Psoas muscle (tissue), 8 donors: ENCODE data around the gene SAMD4B. TPM values are rescaled to one million over a fixed set of nuclear protein-coding genes. Genes with fewer than 3 reads are reported as not detected.
A peak's percentile ranks its signal among the peaks of the same experiment; 100 is the strongest.
"Not testable (repeated sequence)": the region's sequence is repeated elsewhere in the genome, so short reads cannot be mapped to it uniquely, and the experiment has no call there.

ENCODE experiments used
- ATAC-seq, 4 donors: fragments of 200-7000 bp; cut with Tn5 transposase; one replicate each; pipeline ENCODE4 v1.9.1; 2020; ENCODE audit warnings: moderate library complexity in 3 of 4, mild to moderate bottlenecking in 2 of 4
- DNase-seq, 2 donors: peaks; one replicate each; pipeline ENCODE4 v3.0.0-alpha.2; 2020
- H3K27ac ChIP-seq: fragments of 200-600 bp; one replicate; pipeline ENCODE4 v1.8.0; 2022
- H3K27me3 ChIP-seq, 3 donors: fragments of 200-600 bp in 1 of 3; one replicate each; pipeline versions ENCODE4 v1.6.1 to v1.8.0; 2013 to 2022; ENCODE audit warnings: low read length in 2 of 3, mild to moderate bottlenecking in 2 of 3, moderate library complexity in 1 of 3; ENCODE audit not compliant: insufficient read depth in 3 of 3
- H3K36me3 ChIP-seq, 2 donors: fragments of 200-600 bp in 1 of 2; one replicate each; pipeline versions ENCODE4 v1.6.1 to v1.8.0; 2013 to 2022; ENCODE audit warnings: low read depth in 1 of 2, mild to moderate bottlenecking in 1 of 2, moderate library complexity in 1 of 2; ENCODE audit not compliant: insufficient read depth in 1 of 2
- H3K4me1 ChIP-seq: fragments of 200-600 bp; one replicate; pipeline ENCODE4 v1.8.0; 2022
- H3K4me3 ChIP-seq: fragments of 200-600 bp; one replicate; pipeline ENCODE4 v1.8.0; 2022; ENCODE audit warnings: mild to moderate bottlenecking
- H3K9me3 ChIP-seq: fragments of 200-600 bp; one replicate; pipeline ENCODE4 v1.8.0; 2022
- WGBS, 3 donors: extraction: QIAGEN DNeasy Blood & Tissue Kit; methylation state at CpG; one replicate each; pipeline versions ENCODE4 v1.1.6 to v1.1.7; 2013; 5-methylcytosine and 5-hydroxymethylcytosine counted together
- intact Hi-C, 2 donors: fragments of 100-400 bp; cut with DNase I; formaldehyde crosslinking; loops; one replicate each; pipeline versions ENCODE4 v1.11.0 to v1.14.2; 2022
- polyA plus RNA-seq, 3 donors: library from polyadenylated mRNA; stranded (reverse); fragments of 200-250 nt; gene quantifications; one replicate each; pipeline ENCODE4 v1.2.3, GENCODE V29; 2013
- total RNA-seq, 4 donors: library from RNA; stranded (reverse); fragmentation: NEBNext Ultra II Directional in 2 of 4; extraction: Animal tissue kit (Norgen Biotek cat#: 25700) in 2 of 4; gene quantifications; one replicate each; pipeline versions ENCODE4 v1.2.1 to v1.2.4, GENCODE V29; 2021 to 2023
- TF ChIP-seq, protein P1 (sequence below): fragments of 200-600 bp; IDR thresholded peaks from one replicate; pipeline ENCODE4 v1.8.0; 2022; ENCODE audit warnings: antibody characterized with exemption
- donor health status: healthy with polysubstance abuse.
- donor health status: DM: no; HTN: no; CAD: no; lungs with moderate emphysema.
- donor health status: Bipolar disorder and iron deficiency.
- donor health status: healthy.
- donor health status: DM: yes; HTN: yes; CAD: no.
- donor health status: DM: no; HTN: no; CAD: no.
- donor health status: DM: no; HTN: no; CAD: no.
- donor health status: DM: yes; HTN: yes; CAD: no.

The SAMD4B gene
- total and polyA plus RNA-seq, 7 donors = 34.7 to 97.5 (median 58.4) TPM

GRCh38 chr19:39333507-39333906 lies 8.7 kb upstream of the SAMD4B start:
- no peak for DNase-seq
- H3K4me1 ChIP-seq = no peaks in the 10 kb centered on the region
- no peak for ATAC-seq
- H3K27me3 ChIP-seq = no peaks in the 10 kb centered on the region
- WGBS, 3 donors = 89 to 93% (median 92%) methylated on average over 6 of the region's 6 CpGs
- TF ChIP-seq, protein P1, sequence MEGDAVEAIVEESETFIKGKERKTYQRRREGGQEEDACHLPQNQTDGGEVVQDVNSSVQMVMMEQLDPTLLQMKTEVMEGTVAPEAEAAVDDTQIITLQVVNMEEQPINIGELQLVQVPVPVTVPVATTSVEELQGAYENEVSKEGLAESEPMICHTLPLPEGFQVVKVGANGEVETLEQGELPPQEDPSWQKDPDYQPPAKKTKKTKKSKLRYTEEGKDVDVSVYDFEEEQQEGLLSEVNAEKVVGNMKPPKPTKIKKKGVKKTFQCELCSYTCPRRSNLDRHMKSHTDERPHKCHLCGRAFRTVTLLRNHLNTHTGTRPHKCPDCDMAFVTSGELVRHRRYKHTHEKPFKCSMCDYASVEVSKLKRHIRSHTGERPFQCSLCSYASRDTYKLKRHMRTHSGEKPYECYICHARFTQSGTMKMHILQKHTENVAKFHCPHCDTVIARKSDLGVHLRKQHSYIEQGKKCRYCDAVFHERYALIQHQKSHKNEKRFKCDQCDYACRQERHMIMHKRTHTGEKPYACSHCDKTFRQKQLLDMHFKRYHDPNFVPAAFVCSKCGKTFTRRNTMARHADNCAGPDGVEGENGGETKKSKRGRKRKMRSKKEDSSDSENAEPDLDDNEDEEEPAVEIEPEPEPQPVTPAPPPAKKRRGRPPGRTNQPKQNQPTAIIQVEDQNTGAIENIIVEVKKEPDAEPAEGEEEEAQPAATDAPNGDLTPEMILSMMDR = no peak
- H3K36me3 ChIP-seq = no peaks in the 10 kb centered on the region
- no peak overlapping the region for H3K27ac ChIP-seq
- intact Hi-C loops = no loop called here
- H3K9me3 ChIP-seq = no peaks in the 10 kb centered on the region
- no peak overlapping the region for H3K4me3 ChIP-seq

DNA sequence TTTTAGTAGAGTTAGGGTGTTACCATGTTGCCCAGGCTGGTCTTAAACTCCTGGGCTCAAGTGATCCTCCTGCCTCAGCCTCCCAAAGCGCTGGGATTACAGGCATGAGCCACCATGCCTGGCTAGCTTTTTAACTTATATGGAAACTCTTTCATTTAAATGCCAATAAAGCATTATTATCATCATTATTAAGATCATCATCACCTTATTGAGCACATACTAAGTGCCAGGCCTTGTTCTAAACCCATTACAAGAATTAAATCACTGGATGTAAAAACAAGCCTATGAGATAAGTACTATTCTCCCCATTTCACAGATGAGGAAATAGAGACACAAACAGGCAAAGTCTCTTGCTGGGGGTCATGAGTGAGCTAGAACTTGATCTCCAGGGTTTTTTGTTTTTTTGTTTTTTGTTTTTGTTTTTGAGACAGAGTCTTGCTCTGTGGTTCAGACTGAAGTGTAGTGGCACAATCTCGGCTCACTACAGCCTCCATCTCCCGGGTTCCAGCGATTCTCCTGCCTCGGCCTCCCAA lies 7.7 kb upstream of the SAMD4B start:
- Histone ChIP-seq H3K36me3 (no peaks in the 10 kb centered on the region), H3K27ac (no peak overlapping the region), H3K4me1 (no peaks in the 10 kb centered on the region), H3K4me3 (peak overlapping the region; percentile 52), H3K9me3 (no peaks in the 10 kb centered on the region), H3K27me3 (no peaks in the 10 kb centered on the region)
- no peak for DNase-seq
- intact Hi-C loops = no loop called here
- TF ChIP-seq, protein P1 = no peak
- no peak for ATAC-seq
- WGBS, 3 donors = 84 to 90% (median 87%) methylated on average over 5 of the region's 5 CpGs

- TF ChIP-seq, protein P1 = no peak
- no peaks in the 10 kb centered on the region for H3K27me3 ChIP-seq
- intact Hi-C loops = no loop called here
- H3K4me3 ChIP-seq = peak overlapping the region; percentile 52
- DNase-seq = no peak
- no peaks in the 10 kb centered on the region for H3K4me1 ChIP-seq
- 38 to 66% (median 55%) methylated on average over 6 of the region's 6 CpGs for WGBS, 3 donors
- no peaks in the 10 kb centered on the region for H3K9me3 ChIP-seq
- no peak for ATAC-seq
- no peaks in the 10 kb centered on the region for H3K36me3 ChIP-seq
- H3K27ac ChIP-seq = peak overlapping the region; percentile 30
Observed at GRCh38 chr19:39335168-39335548, 7.1 kb upstream of the SAMD4B start.

GRCh38 chr19:39336483-39336882 lies 5.7 kb upstream of the SAMD4B start:
- DNase-seq (no peak), ATAC-seq (no peak)
- no peak overlapping the region for H3K27ac ChIP-seq
- H3K4me3 ChIP-seq = peak overlapping the region; percentile 52
- H3K9me3 ChIP-seq = no peaks in the 10 kb centered on the region
- WGBS, 3 donors = 63 to 66% (median 64%) methylated on average over 3 of the region's 3 CpGs
- intact Hi-C loops = no loop called here
- TF ChIP-seq, protein P1 = no peak
- peaks cover 4% of the 10 kb centered on the region for H3K4me1 ChIP-seq
- H3K36me3 ChIP-seq = no peaks in the 10 kb centered on the region
- H3K27me3 ChIP-seq = no peaks in the 10 kb centered on the region

GRCh38 chr19:39339674-39340073 lies 2.5 kb upstream of the SAMD4B start:
- H3K4me3 ChIP-seq = no peak overlapping the region
- H3K9me3 ChIP-seq = no peaks in the 10 kb centered on the region
- ATAC-seq (no peak), DNase-seq (no peak)
- no peak overlapping the region for H3K27ac ChIP-seq
- WGBS, 3 donors = 96 to 100% (median 99%) methylated on average over 1 of the region's 1 CpG
- TF ChIP-seq, protein P1 = no peak
- no peaks in the 10 kb centered on the region for H3K27me3 ChIP-seq
- H3K36me3 ChIP-seq = no peaks in the 10 kb centered on the region
- peaks cover 11% of the 10 kb centered on the region for H3K4me1 ChIP-seq
- intact Hi-C loops = loop anchor here (5.0 to 10.0 kb wide), 6 partner anchors 53 to 195 kb away; partner anchors contain the start of genes EID2B (in 2 of the 2), MED29 (in 1 of the 2), PAF1 (in 1 of the 2) and PLEKHG2 (in 1 of the 2)

DNA sequence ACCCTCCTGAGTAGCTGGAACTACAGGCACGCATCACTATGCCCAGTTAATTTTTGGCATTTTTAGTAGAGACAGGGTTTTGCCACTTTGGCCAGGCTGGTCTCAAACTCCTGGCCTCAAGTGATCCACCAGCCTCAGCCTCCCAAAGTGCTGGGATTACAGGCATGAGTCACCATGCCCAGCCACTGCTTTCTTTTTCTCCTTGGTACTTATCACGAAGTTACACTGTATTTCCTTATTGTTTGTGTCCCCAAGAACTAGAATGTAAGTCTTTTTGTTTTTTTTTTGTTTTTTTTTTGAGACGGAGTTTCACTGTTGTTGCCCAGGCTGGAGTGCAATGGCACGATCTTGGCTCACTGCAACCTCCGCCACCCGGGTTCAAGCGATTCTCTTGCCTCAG lies 2.1 kb upstream of the SAMD4B start:
- DNase-seq, ATAC-seq, H3K27me3 ChIP-seq, H3K4me3 ChIP-seq, H3K27ac ChIP-seq, H3K9me3 ChIP-seq, H3K36me3 ChIP-seq: not testable (repeated sequence)
- WGBS, 3 donors = 85 to 91% (median 86%) methylated on average over 7 of the region's 7 CpGs
- intact Hi-C loops = loop anchor here (5.0 to 10.0 kb wide), 6 partner anchors 52 to 195 kb away; partner anchors contain the start of genes EID2B (in 2 of the 2), MED29 (in 1 of the 2), PAF1 (in 1 of the 2) and PLEKHG2 (in 1 of the 2)
- peaks cover 16% of the 10 kb centered on the region for H3K4me1 ChIP-seq
